Mammary epithelial cell (primary cell): ENCODE measurements around the gene KIF3A.

Experiments
- CTCF ChIP-seq, 2 donors: IDR thresholded peaks in 1 of 2; conservative IDR thresholded peaks in 1 of 2; 2 replicates each; pipeline ENCODE4 v1.5.1; 2011 to 2012; ENCODE audit warnings: inconsistent platforms in 2 of 2, low read length in 2 of 2, mild to moderate bottlenecking in 2 of 2, control low read depth in 1 of 2, low read depth in 1 of 2; ENCODE audit not compliant: insufficient read depth in 1 of 2; ENCODE audit errors: extremely low read depth in 1 of 2
- EZH2 ChIP-seq: IDR thresholded peaks from 2 replicates; pipeline ENCODE4 v1.6.1; 2012; ENCODE audit warnings: low read length, inconsistent platforms, borderline replicate concordance

GRCh38 chr5:132708645-132709044 is 28.7 kb downstream of the KIF3A start:
- TF ChIP-seq CTCF (conservative IDR thresholded peaks at IDR 0.05 in 1 of 2, IDR thresholded peaks at IDR 0.05 in 1 of 2; ENCODE audit: extremely low read depth in 1 of 2, insufficient read depth in 1 of 2, low read depth in 1 of 2, low read length in 2 of 2): no peak
- TF ChIP-seq EZH2: no peak
